Endodermal cell (in vitro differentiated cells): Measurements from ENCODE around the gene DSCAML1. TPM values are rescaled to one million over a fixed set of nuclear protein-coding genes. Genes with fewer than 3 reads are reported as not detected.

Experiments
- DNase-seq: peaks from one replicate; pipeline ENCODE4 v3.0.0-alpha.2; 2017
- H3K27ac ChIP-seq: 2 replicates; pipeline ENCODE4 v1.5.1; 2013; ENCODE audit warnings: mild to moderate bottlenecking, low read depth, low read length, moderate library complexity
- H3K27me3 ChIP-seq: 2 replicates; pipeline ENCODE4 v1.6.1; 2013; ENCODE audit warnings: mild to moderate bottlenecking, low read length, moderate library complexity; ENCODE audit not compliant: insufficient read depth, control insufficient read depth, poor library complexity, severe bottlenecking
- H3K36me3 ChIP-seq: 2 replicates; pipeline ENCODE4 v1.7.0; 2013; ENCODE audit warnings: mild to moderate bottlenecking, low read length, moderate library complexity; ENCODE audit not compliant: control insufficient read depth, insufficient read depth
- H3K4me1 ChIP-seq: one replicate; pipeline ENCODE4 v1.7.0; 2013; ENCODE audit warnings: low read length; ENCODE audit not compliant: control insufficient read depth, insufficient read depth
- H3K4me3 ChIP-seq: 2 replicates; pipeline ENCODE4 v1.5.1; 2013; ENCODE audit warnings: mild to moderate bottlenecking, low read length, moderate library complexity
- H3K9ac ChIP-seq: 2 replicates; pipeline ENCODE4 v1.6.1; 2013; ENCODE audit warnings: mild to moderate bottlenecking, low read length, moderate library complexity; ENCODE audit not compliant: poor library complexity, severe bottlenecking; ENCODE audit errors: extremely low read depth
- H3K9me3 ChIP-seq: 2 replicates; pipeline ENCODE4 v1.6.1; 2013; ENCODE audit warnings: mild to moderate bottlenecking, low read length, moderate library complexity; ENCODE audit not compliant: control insufficient read depth
- H3K27ac Mint-ChIP-seq: 2 replicates; pipeline ENCODE4 v1.8.0; 2020; ENCODE audit warnings: mixed read lengths
- H3K27me3 Mint-ChIP-seq: 2 replicates; pipeline ENCODE4 v1.8.0; 2021; ENCODE audit warnings: mild to moderate bottlenecking, mixed read lengths; ENCODE audit not compliant: insufficient read depth
- H3K36me3 Mint-ChIP-seq: 2 replicates; pipeline ENCODE4 v1.8.0; 2020; ENCODE audit warnings: low read depth, mixed read lengths
- H3K4me1 Mint-ChIP-seq: 2 replicates; pipeline ENCODE4 v1.8.0; 2020; ENCODE audit warnings: mixed read lengths
- H3K4me3 Mint-ChIP-seq: 2 replicates; pipeline ENCODE4 v1.8.0; 2020; ENCODE audit warnings: mild to moderate bottlenecking, moderate library complexity, mixed read lengths
- H3K9me3 Mint-ChIP-seq: 2 replicates; pipeline ENCODE4 v1.8.0; 2020; ENCODE audit warnings: mild to moderate bottlenecking, mixed read lengths
- CTCF ChIP-seq: fragments of 200-600 bp; sonication (generic); conservative IDR thresholded peaks from 2 replicates; pipeline ENCODE4 v1.5.0; 2021; ENCODE audit warnings: antibody characterized with exemption, mild to moderate bottlenecking
- WGBS, 2 experiments: methylation state at CpG; one replicate each; pipeline versions ENCODE4 v1.1.5 to v1.1.7; 2013; ENCODE audit warnings: missing lambda C conversion rate in 2 of 2, mixed read lengths in 1 of 2; ENCODE audit not compliant: insufficient coverage in 1 of 2, insufficient read length in 1 of 2; 5-methylcytosine and 5-hydroxymethylcytosine counted together
- total RNA-seq, 2 donors: library from RNA; stranded (reverse); fragmentation: NEBNext Ultra II Directional in 1 of 2; extraction: Animal tissue kit (Norgen Biotek cat#: 25700) in 1 of 2; gene quantifications; 2 replicates in 1 of 2; 3 replicates in 1 of 2; pipeline ENCODE4 v1.2.1, GENCODE V29; 2021

DSCAML1 gene
- total RNA-seq, 2 donors from 2014 or later: 5.6 to 10.9 TPM

DNA sequence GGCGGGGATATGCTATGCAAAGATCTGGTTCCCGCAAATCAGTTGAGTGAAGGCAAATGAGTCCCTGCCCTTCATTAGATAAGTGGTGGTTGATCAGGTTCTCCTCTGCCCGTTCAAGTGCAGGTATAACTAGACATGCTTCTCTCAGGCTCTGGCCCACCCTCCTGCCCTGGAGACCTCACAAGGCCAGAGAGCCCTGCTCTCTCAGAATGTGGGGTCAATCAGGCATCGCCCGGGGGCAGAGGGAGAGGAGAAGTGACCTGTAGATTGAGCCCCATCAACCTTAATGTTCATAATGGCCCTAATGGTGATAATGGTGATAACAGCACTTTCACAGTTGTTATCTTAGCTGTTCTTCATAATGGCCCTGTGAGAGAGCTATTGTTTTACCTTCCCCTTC is 224.3 kb downstream of the DSCAML1 start:
- 95 to 100% methylated on average over 3 to 5 of the region's 5 CpGs for WGBS, 2 experiments
- Histone ChIP-seq H3K27ac (no peak overlapping the region), H3K9me3 (no peaks in the 10 kb centered on the region), H3K9ac (no peak overlapping the region), H3K4me3 (no peak overlapping the region), H3K4me1 (peaks cover 15% of the 10 kb centered on the region), H3K36me3 (no peaks in the 10 kb centered on the region), H3K27me3 (peaks cover 62% of the 10 kb centered on the region)
- H3K4me1 Mint-ChIP-seq: peaks cover 14% of the 10 kb centered on the region
- H3K9me3 Mint-ChIP-seq: peaks cover 7% of the 10 kb centered on the region
- H3K27ac Mint-ChIP-seq: no peak overlapping the region
- TF ChIP-seq CTCF: no peak
- no peaks in the 10 kb centered on the region for H3K36me3 Mint-ChIP-seq
- DNase-seq: no peak
- H3K27me3 Mint-ChIP-seq: peaks cover 60% of the 10 kb centered on the region
- no peak overlapping the region for H3K4me3 Mint-ChIP-seq

DNA sequence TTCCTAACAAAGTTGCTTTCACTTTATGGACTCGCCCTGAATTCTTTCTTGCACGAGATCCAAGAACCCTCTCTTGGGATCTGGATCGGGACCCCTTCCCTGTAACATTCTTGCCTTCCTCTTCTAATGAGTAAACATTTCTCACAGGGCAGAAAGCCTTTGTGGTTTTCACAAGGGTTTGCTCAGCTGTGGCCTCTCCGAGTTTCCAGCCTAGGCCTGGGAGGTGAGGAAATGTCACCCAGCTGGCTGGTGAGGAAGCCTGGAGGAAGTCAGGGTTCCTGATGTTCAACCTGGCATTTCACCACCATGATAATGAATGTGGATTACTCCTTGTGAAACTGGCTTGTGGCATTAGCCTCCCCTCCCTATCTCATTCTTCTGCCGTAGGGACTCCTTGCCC is 224.9 kb downstream of the DSCAML1 start:
- Histone ChIP-seq H3K9ac (no peak overlapping the region), H3K27me3 (peaks cover 62% of the 10 kb centered on the region), H3K36me3 (no peaks in the 10 kb centered on the region), H3K9me3 (no peaks in the 10 kb centered on the region), H3K27ac (no peak overlapping the region), H3K4me1 (peaks cover 15% of the 10 kb centered on the region), H3K4me3 (no peak overlapping the region)
- Mint-ChIP-seq H3K4me1 (peaks cover 14% of the 10 kb centered on the region), H3K4me3 (no peak overlapping the region), H3K36me3 (no peaks in the 10 kb centered on the region), H3K27ac (no peak overlapping the region), H3K27me3 (peaks cover 62% of the 10 kb centered on the region), H3K9me3 (peaks cover 7% of the 10 kb centered on the region)
- 79 to 89% methylated on average over 3 to 5 of the region's 5 CpGs for WGBS, 2 experiments
- no peak for DNase-seq
- TF ChIP-seq CTCF: no peak

DNA sequence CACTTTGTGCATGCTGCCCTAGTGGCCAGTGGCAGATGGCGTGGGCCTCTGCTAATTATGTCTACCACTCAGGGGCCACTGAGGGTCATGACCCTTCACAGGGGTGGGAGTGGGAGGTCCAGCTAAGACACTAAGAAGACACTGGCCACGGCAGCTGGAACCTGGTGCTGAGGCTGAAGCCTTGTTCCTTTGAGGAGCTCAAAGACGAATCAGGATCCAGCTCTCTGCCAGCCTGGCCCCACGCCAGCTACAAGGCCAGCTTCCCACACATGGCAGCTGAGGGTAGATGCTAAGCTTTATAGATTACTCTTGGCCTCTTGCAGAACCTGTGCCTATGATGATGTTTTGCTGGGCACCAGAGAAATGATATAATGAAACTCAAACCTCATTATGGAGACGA is 226.3 kb downstream of the DSCAML1 start:
- H3K9ac ChIP-seq: no peak overlapping the region
- peaks cover 48% of the 10 kb centered on the region for H3K27me3 ChIP-seq
- no peak overlapping the region for H3K4me3 ChIP-seq
- Mint-ChIP-seq H3K9me3 (peaks cover 7% of the 10 kb centered on the region), H3K36me3 (no peaks in the 10 kb centered on the region), H3K4me1 (peaks cover 18% of the 10 kb centered on the region), H3K27ac (no peak overlapping the region), H3K4me3 (no peak overlapping the region), H3K27me3 (peaks cover 51% of the 10 kb centered on the region)
- H3K36me3 ChIP-seq: no peaks in the 10 kb centered on the region
- no peak for DNase-seq
- no peak overlapping the region for H3K27ac ChIP-seq
- no peaks in the 10 kb centered on the region for H3K9me3 ChIP-seq
- H3K4me1 ChIP-seq: peaks cover 19% of the 10 kb centered on the region
- no peak for TF ChIP-seq CTCF
- 73 to 94% methylated on average over 2 to 5 of the region's 5 CpGs for WGBS, 2 experiments
